GM21786 (cell line): ENCODE data around the gene NUFIP1.
"Not testable (repeated sequence)": the region's sequence is repeated elsewhere in the genome, so short reads cannot be mapped to it uniquely, and the experiment has no call there.

Source experiments
- ATAC-seq: cut with Tn5 transposase; IDR thresholded peaks from one replicate; pipeline ENCODE4 v1.9.1; 2021; ENCODE audit not compliant: unreplicated experiment

The NUFIP1 gene

DNA sequence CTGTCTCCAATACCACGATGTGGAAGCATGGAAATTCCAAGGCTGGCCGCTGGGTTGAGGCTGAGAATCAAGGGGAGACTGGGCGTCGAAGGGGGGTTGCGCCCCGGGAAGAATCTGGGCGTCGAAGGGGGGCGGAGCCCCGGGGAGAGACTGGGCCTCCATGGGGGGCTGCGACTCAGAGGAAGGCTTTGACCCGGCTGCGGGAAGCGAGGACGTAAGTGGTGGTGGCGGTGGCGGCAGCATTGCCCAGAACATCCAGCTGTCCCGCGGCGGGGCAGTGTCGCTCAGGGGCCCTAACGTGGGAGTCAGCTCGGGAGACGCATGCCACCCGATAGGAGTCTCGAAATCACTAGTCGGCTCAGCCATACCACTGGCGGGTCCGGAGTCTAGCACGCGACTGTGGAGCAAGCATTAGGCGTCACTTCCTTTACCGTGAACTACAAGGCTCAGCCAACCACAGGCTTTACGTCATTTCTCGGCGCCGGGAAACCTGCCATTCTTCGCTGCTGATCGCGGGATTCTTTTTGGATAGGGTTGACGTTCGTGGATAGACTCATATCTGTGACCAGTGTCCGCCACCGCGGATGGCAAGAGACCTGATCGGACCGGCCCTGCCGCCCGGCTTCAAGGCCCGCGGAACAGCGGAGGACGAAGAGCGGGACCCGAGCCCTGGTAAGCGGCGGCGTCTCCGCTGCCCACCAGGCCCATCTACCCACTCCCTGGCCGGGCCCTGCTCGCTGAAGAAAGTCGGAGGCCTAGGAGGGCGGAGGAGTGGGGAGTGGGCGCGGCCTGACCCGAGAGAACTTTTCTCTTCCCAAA is at the start of gene NUFIP1, which contains the start of gene GPALPP1:
Gene NUFIP1, minus strand, starts transcription at position 401 of the 819 bp plus-strand sequence. Its CDS starts 35 bp downstream, at position 366.
Gene GPALPP1, plus strand, starts transcription at position 468 of the 819 bp plus-strand sequence. Its CDS starts 117 bp downstream, at position 585.
- peak; percentile 98 for ATAC-seq

GRCh38 chr13:45036206-45036605 is 46.9 kb upstream of the NUFIP1 start:
- ATAC-seq, result no peak

DNA sequence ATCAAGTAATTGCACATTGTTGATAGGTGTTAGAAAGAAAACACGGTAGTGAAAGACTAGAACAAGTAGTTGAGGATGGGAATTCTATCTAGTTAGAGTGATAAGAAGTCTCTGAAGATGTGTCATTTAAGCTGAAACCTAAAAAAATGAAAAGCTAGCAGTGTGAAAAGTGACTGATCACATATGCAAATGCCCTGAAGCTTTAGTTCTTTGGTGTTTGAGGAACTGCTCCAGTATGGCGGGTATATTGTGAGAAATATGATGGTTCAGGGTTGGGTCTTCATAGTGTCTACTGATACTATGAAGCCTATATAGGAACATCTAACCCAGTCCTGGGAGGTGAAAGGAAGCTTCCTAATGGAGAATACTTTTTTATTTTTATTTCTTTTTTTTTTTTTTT is 45.1 kb upstream of the NUFIP1 start:
- ATAC-seq, result no peak

- no peak for ATAC-seq
Measured at GRCh38 chr13:45024847-45025246, 35.6 kb upstream of the NUFIP1 start.

DNA sequence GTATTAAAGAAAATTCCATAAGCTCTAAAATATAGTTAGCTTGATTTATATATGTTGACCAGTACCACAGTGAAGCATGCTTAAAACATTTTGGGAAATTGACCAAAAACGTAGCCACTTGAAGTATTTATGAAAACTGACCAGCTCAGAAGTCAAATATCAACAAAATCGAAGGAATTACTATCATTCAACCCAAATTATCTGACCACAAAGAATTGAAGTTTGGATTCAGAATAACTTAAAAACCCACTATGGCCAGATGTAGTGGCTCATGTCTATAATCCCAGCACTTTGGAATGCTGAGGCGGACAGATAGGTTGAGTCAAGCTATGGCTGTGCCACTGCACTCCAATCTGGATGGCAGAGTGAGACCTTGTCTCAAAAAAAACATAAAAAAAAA is 32.0 kb upstream of the NUFIP1 start:
- ATAC-seq, result no peak

DNA sequence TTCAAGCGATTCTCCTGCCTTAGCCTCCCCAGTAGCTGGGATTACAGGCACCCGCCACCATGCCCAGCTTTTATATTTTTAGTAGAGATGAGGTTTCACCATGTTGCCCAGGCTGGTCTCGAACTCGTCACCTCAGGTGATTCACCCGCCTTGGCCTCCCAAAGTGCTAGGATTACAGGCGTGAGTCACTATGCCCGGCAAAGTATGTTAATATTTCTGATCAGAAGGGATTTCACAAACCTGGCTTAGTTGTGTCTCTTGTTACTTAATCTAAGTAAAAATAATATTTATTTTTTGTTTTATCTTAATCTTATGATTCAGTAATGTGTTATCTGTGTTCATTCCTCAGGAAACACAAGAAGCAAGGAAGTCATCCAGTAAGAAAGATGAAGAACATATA is 30.7 kb upstream of the NUFIP1 start:
- ATAC-seq, result not testable (repeated sequence)

GRCh38 chr13:45016792-45017425 is 27.6 kb upstream of the NUFIP1 start:
- no peak for ATAC-seq

- no peak for ATAC-seq
Measured at GRCh38 chr13:45015300-45015699, 26.0 kb upstream of the NUFIP1 start.

GRCh38 chr13:45011198-45011597 is 21.9 kb upstream of the NUFIP1 start:
- no peak for ATAC-seq

GRCh38 chr13:45007823-45008222 is 18.6 kb upstream of the NUFIP1 start:
- ATAC-seq, result no peak

DNA sequence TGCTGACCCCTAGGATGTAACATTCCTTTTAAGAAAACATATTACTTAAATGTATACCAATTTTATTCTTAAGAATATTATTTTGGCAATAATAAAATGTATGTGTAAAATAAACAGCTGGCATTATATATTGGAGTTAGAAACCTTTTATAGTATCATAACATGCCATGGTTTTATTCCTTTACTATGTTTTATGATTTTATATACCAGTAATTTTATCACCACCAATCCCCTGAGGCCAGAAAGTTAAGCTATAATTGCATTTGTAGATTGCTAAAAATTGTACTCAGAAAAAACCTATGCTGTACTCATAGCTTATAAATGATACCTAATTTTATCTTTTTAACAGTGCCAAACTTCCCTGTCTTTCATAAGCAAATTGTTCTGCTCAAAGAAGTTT is 18.0 kb upstream of the NUFIP1 start:
- no peak for ATAC-seq

DNA sequence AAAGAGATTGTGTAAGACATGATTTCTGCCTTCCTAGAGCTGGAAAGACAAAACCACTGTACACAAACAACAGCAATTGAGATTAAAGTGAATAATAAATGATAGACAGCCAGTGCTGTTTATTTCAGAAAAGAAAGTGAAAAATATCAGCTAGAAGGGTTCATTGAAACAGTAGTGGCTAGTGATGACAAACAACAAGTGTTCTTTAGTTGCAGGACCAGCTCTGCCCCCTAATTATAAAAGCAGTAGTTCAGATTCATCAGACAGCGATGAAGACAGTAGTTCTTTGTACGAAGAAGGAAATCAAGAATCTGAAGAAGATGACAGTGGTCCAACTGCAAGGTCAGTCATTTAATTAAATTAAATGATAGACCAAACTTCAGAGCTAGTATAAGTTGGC is 14.8 kb upstream of the NUFIP1 start:
- ATAC-seq, result no peak

GRCh38 chr13:45003417-45003816 is 14.1 kb upstream of the NUFIP1 start:
- ATAC-seq, result no peak

DNA sequence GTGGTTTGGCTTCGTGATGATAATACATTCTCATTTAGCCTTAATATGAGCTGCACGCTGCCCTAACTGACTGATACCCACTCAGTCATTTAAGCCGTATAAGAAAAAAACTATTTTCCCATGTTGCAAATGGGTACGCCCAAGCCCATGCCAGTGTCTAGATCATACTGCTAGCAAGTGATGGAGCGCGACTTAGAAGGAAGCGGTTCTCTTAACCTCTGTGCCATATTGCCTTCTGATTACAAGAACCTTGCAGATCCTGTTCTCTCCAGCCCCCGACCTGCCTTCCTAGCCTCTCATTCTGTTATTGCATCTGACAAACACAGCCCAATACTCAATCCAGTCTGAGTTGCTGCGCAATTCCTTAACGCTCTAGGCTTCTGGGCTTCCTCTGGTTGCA is 670 bp upstream of the NUFIP1 start:
- peak; percentile 10 for ATAC-seq

GRCh38 chr13:44978328-44978727 is 10.9 kb downstream of the NUFIP1 start:
- no peak for ATAC-seq

DNA sequence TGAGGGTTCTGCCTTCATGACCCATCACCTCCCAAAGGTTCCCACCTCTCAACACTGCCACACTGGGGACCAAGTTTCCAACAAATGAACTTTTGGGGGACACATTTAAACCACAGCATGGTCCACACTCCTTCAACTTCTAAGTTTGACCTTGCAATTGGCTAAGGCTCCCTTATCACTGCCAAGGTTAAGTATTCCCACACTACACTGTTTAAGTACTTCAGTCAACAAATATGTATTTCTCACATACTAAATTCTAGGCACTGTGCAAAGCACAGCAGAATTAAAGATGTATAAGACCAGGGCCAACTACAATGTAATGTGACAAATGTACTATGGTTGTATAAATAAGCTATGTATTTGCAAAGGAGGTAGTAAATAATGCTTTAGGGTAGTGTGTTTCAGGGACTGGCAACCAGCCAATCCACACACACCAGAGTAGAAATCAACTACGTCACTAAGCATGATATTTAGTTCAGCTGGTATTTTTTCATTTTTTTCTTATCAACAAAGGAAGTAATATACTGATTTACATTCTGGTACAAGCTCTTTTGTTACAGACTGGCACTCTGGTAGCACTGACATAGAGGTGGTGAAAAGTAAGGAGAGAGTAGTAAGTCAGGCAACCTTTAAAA is 12.2 kb downstream of the NUFIP1 start:
- ATAC-seq, result no peak

DNA sequence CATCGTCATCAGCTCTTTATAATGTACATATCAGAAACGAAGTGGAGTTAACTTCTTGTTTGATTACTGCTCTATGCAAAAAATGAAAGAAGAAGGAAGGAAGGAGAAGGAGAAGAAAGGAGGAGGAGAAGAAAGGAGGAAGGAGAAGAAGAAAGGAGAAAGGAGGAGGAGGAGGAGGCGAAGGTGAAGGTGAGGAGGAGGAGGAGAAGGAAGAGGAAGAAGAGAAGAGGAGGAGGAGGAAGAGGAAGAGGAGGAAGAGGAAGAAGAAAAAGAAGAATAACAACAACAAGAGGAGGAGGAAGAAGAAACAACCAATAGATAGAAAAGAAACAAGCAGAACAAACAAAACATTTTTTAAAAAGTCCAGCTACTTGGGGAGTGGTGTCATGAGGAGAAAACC is 13.1 kb downstream of the NUFIP1 start:
- ATAC-seq, result no peak

DNA sequence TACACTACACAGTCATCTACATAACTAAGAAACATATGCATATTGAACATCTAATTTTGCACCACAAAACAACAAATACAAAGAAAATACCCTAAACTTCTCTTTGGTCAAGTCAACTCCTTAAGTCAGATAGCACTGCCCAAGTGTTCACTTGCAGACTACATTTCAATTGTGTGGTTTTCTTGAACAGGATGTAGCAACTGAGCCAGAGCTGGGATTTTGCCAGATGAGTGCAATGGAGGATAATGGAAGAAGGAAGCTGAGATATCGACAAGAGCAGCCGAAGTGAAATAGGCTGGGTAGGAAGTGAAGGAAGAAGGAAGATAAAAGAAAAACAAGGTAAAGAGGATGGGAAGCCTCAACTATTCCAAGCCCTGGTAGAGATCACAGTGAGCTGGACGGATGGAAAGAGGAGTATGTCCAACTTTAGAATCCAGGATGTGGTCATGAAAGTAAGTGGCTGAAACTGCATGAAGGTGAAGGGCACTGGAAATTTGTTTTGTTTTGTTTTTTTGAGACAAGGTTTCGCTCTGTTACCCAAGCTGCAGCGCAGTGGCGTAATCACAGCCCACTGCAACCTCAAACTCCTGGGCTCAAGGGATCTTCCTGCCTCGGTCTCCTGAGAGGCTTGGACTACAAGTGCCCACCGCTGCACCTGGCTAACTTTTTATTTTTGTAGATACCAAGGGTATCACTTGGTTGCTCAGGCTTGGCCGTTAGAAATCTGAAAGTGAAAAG is 15.0 kb downstream of the NUFIP1 start:
- ATAC-seq, result peak; percentile 67

- ATAC-seq, result no peak
Measured at GRCh38 chr13:44972956-44973581, 16.2 kb downstream of the NUFIP1 start.

DNA sequence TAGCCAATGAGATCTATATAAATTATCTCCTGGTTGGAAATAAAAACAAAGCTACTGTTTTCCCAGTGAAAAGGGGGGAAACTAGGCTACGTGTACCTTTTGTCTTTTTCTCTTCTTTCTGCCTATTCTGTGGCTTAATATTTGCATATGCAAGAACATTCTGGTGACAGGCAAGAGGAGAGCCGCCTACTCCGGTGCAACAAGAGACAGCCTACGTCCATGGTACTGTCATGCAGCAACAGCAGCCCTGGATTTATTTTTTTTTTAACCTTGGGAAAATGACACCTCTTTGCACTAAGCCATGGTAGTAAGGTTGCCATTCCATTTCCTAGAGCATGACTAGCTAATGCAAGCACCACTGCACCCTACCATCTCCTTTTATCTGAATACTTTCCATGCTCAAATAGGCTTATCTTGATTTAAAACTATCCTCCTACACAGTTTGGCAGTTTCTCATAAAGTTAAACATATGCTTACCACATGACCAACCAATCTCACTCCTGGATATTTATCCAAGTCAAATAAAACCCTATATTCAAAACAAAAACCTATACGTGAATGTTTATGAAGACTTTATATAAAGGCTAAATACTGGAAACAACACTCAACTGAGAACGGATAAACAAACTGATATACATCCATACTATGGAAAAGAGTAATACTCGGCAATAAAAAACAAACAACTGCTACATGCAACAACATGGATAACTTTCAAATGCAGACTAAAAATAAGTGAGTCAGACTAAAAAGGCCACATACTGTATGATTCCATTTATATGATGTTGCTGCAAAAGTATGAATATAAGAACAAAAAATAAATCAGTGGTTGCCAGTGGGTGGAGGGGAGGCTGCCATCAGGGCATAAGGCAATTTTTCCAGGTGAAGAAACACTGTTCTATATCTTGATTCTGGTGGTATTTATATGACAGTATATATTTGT is 17.3 kb downstream of the NUFIP1 start:
- ATAC-seq, result no peak
